ENCODE results near the gene MLST8. TPM values are rescaled to one million over a fixed set of nuclear protein-coding genes. Genes with fewer than 3 reads are reported as not detected.

Gene MLST8
- total and polyA plus RNA-seq, 4 donors: 11.1 to 26.7 (median 20.2) TPM

DNA sequence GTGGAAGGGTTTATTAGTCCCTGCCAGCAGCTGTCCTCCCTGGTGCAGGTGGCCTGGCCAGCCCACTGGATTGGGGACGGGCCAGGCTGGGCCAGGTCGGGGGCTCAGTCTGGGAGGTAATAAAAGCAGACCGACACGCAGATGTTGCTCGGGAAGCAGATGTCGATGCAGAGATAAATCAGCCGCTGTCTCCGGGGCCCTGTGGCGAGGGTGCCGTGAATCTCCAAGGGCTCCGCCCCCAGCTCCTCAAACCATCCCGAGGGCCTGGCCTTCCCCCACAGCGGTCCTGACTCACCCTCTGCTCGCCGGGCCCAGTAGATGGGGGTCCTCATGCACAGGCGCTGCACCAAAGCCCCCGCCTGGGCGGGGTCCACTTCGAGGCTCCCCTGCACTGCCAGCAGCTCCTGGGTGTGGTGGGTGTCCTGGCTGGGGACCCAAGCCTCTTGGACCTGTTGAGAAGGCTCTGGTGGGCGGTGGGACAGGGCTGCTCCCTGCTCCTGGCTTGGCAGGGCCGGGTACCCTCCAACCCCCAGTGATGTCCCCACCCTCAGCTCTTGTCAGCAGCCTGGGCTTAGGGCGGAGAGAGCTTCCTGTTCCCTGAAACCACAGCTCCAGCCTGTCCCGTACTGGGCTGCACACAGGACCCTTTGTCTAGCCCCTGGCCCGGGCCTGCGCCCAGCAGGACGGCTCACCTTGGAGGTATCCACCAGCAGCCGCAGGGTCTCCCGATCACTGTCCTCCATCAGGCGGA lies 4.2 kb downstream of the MLST8 start:
- no peak for TF ChIP-seq EGR1 (IDR thresholded peaks at IDR 0.05; ENCODE audit: low read depth in 2 of 2)
- TF ChIP-seq RXRA (IDR thresholded peaks at IDR 0.05): no peak
- no peak for TF ChIP-seq RAD21 (IDR thresholded peaks at IDR 0.05)
- TF ChIP-seq SP1 (IDR thresholded peaks at IDR 0.05): no peak
- TF ChIP-seq NR2F2 (IDR thresholded peaks at IDR 0.05): no peak
- TF ChIP-seq TAF1 (conservative IDR thresholded peaks at IDR 0.05): no peak
- TF ChIP-seq YY1 (IDR thresholded peaks at IDR 0.05): no peak
- TF ChIP-seq GABPA (IDR thresholded peaks at IDR 0.05 in 1 of 2, conservative IDR thresholded peaks at IDR 0.05 in 1 of 2): no peak
- no peak for TF ChIP-seq HNF4A (conservative IDR thresholded peaks at IDR 0.05)
- TF ChIP-seq, protein P1, sequence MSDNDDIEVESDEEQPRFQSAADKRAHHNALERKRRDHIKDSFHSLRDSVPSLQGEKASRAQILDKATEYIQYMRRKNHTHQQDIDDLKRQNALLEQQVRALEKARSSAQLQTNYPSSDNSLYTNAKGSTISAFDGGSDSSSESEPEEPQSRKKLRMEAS (IDR thresholded peaks at IDR 0.05): no peak
- TF ChIP-seq FOXA1 (IDR thresholded peaks at IDR 0.05): no peak
- H3K27ac ChIP-seq (ENCODE audit: low read depth in 1 of 2, low read length in 2 of 2): no peak overlapping the region
- H3K27me3 ChIP-seq (ENCODE audit: control insufficient read depth in 4 of 4, insufficient read depth in 4 of 4, low read length in 3 of 4): no peaks in the 10 kb centered on the region
- no peaks in the 10 kb centered on the region for H3K9me3 ChIP-seq (ENCODE audit: control insufficient read depth in 4 of 4, low read length in 3 of 4)
- no peak for DNase-seq (ENCODE audit: low spot score)
- H3K4me3 ChIP-seq (ENCODE audit: low read depth in 1 of 3, low read length in 3 of 3): no peak overlapping the region
- peaks cover 9 to 43% (median 29%) of the 10 kb centered on the region in 4 donors for H3K4me1 ChIP-seq (ENCODE audit: control insufficient read depth in 4 of 4, insufficient read depth in 4 of 4, low read length in 3 of 4)
- WGBS: 95% methylated on average over 29 of the region's 29 CpGs
- H3K36me3 ChIP-seq (ENCODE audit: control insufficient read depth in 4 of 4, insufficient read depth in 3 of 4, low read depth in 1 of 4, low read length in 3 of 4): peaks cover 0 to 24% (median 6%) of the 10 kb centered on the region in 4 donors
- no peak overlapping the region for H3K9ac ChIP-seq (ENCODE audit: low read depth in 1 of 2, low read length in 2 of 2)

DNA sequence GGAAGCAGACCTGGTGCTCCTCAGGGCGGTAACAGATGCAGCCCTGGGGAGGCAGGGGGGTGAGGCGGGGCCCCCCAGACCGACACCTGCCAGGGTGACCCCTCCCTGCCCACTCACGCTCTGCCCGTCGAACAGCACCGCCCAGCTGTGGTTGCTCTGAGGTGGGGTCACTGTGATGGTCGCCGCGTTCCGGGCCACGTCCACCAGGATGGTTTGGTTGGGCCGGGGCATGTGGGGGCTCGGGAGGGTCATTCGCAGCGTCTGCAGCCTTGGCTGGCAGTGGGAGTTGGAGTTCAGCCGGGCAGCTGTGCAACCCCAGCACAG lies 4.7 kb downstream of the MLST8 start:
- Histone ChIP-seq H3K27me3 (ENCODE audit: control insufficient read depth in 4 of 4, insufficient read depth in 4 of 4, low read length in 3 of 4) (no peaks in the 10 kb centered on the region), H3K36me3 (ENCODE audit: control insufficient read depth in 4 of 4, insufficient read depth in 3 of 4, low read depth in 1 of 4, low read length in 3 of 4) (peaks cover 0 to 24% (median 6%) of the 10 kb centered on the region in 4 donors), H3K4me3 (ENCODE audit: low read depth in 1 of 3, low read length in 3 of 3) (no peak overlapping the region), H3K27ac (ENCODE audit: low read depth in 1 of 2, low read length in 2 of 2) (no peak overlapping the region), H3K4me1 (ENCODE audit: control insufficient read depth in 4 of 4, insufficient read depth in 4 of 4, low read length in 3 of 4) (peaks cover 9 to 37% (median 27%) of the 10 kb centered on the region in 4 donors), H3K9ac (ENCODE audit: low read depth in 1 of 2, low read length in 2 of 2) (no peak overlapping the region), H3K9me3 (ENCODE audit: control insufficient read depth in 4 of 4, low read length in 3 of 4) (no peaks in the 10 kb centered on the region)
- TF ChIP-seq NR2F2 (IDR thresholded peaks at IDR 0.05): no peak
- TF ChIP-seq EGR1 (IDR thresholded peaks at IDR 0.05; ENCODE audit: low read depth in 2 of 2): no peak
- TF ChIP-seq JUND (IDR thresholded peaks at IDR 0.05): no peak
- TF ChIP-seq, protein P2, sequence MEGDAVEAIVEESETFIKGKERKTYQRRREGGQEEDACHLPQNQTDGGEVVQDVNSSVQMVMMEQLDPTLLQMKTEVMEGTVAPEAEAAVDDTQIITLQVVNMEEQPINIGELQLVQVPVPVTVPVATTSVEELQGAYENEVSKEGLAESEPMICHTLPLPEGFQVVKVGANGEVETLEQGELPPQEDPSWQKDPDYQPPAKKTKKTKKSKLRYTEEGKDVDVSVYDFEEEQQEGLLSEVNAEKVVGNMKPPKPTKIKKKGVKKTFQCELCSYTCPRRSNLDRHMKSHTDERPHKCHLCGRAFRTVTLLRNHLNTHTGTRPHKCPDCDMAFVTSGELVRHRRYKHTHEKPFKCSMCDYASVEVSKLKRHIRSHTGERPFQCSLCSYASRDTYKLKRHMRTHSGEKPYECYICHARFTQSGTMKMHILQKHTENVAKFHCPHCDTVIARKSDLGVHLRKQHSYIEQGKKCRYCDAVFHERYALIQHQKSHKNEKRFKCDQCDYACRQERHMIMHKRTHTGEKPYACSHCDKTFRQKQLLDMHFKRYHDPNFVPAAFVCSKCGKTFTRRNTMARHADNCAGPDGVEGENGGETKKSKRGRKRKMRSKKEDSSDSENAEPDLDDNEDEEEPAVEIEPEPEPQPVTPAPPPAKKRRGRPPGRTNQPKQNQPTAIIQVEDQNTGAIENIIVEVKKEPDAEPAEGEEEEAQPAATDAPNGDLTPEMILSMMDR (IDR thresholded peaks at IDR 0.05; ENCODE audit: low read depth, low read length, missing input control): no peak
- no peak for TF ChIP-seq TAF1 (conservative IDR thresholded peaks at IDR 0.05)
- TF ChIP-seq HNF4A (conservative IDR thresholded peaks at IDR 0.05): no peak
- TF ChIP-seq, protein P1 (IDR thresholded peaks at IDR 0.05): no peak
- TF ChIP-seq FOXA1 (IDR thresholded peaks at IDR 0.05): no peak
- no peak for TF ChIP-seq GABPA (IDR thresholded peaks at IDR 0.05 in 1 of 2, conservative IDR thresholded peaks at IDR 0.05 in 1 of 2)
- TF ChIP-seq, protein P3, sequence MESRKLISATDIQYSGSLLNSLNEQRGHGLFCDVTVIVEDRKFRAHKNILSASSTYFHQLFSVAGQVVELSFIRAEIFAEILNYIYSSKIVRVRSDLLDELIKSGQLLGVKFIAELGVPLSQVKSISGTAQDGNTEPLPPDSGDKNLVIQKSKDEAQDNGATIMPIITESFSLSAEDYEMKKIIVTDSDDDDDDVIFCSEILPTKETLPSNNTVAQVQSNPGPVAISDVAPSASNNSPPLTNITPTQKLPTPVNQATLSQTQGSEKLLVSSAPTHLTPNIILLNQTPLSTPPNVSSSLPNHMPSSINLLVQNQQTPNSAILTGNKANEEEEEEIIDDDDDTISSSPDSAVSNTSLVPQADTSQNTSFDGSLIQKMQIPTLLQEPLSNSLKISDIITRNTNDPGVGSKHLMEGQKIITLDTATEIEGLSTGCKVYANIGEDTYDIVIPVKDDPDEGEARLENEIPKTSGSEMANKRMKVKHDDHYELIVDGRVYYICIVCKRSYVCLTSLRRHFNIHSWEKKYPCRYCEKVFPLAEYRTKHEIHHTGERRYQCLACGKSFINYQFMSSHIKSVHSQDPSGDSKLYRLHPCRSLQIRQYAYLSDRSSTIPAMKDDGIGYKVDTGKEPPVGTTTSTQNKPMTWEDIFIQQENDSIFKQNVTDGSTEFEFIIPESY (IDR thresholded peaks at IDR 0.05): no peak
- TF ChIP-seq, protein P4, sequence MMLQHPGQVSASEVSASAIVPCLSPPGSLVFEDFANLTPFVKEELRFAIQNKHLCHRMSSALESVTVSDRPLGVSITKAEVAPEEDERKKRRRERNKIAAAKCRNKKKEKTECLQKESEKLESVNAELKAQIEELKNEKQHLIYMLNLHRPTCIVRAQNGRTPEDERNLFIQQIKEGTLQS (IDR thresholded peaks at IDR 0.05): no peak
- no peak for TF ChIP-seq FOXA2 (IDR thresholded peaks at IDR 0.05)
- TF ChIP-seq, protein P5, sequence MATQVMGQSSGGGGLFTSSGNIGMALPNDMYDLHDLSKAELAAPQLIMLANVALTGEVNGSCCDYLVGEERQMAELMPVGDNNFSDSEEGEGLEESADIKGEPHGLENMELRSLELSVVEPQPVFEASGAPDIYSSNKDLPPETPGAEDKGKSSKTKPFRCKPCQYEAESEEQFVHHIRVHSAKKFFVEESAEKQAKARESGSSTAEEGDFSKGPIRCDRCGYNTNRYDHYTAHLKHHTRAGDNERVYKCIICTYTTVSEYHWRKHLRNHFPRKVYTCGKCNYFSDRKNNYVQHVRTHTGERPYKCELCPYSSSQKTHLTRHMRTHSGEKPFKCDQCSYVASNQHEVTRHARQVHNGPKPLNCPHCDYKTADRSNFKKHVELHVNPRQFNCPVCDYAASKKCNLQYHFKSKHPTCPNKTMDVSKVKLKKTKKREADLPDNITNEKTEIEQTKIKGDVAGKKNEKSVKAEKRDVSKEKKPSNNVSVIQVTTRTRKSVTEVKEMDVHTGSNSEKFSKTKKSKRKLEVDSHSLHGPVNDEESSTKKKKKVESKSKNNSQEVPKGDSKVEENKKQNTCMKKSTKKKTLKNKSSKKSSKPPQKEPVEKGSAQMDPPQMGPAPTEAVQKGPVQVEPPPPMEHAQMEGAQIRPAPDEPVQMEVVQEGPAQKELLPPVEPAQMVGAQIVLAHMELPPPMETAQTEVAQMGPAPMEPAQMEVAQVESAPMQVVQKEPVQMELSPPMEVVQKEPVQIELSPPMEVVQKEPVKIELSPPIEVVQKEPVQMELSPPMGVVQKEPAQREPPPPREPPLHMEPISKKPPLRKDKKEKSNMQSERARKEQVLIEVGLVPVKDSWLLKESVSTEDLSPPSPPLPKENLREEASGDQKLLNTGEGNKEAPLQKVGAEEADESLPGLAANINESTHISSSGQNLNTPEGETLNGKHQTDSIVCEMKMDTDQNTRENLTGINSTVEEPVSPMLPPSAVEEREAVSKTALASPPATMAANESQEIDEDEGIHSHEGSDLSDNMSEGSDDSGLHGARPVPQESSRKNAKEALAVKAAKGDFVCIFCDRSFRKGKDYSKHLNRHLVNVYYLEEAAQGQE (IDR thresholded peaks at IDR 0.05): no peak
- no peak for TF ChIP-seq HNF4G (IDR thresholded peaks at IDR 0.05)
- no peak for DNase-seq (ENCODE audit: low spot score)
- WGBS: 96% methylated on average over 17 of the region's 17 CpGs

Data from liver (tissue), 9 donors.